ENCODE results near the gene SCAPER.
"Not testable (repeated sequence)": the region's sequence is repeated elsewhere in the genome, so short reads cannot be mapped to it uniquely, and the experiment has no call there.

The SCAPER gene

GRCh38 chr15:76502185-76502584 is 403.0 kb downstream of the SCAPER start:
- H3K9ac ChIP-seq (ENCODE audit: low read depth in 1 of 2, low read length in 2 of 2); H3K27me3 ChIP-seq (ENCODE audit: control insufficient read depth in 2 of 2, insufficient read depth in 2 of 2, low read length in 2 of 2); H3K36me3 ChIP-seq (ENCODE audit: control insufficient read depth in 2 of 2, insufficient read depth in 2 of 2, low read length in 2 of 2): not testable (repeated sequence)

GRCh38 chr15:76501726-76502125 is 403.4 kb downstream of the SCAPER start:
- Histone ChIP-seq H3K9ac (ENCODE audit: low read depth in 1 of 2, low read length in 2 of 2) (no peak overlapping the region), H3K36me3 (ENCODE audit: control insufficient read depth in 2 of 2, insufficient read depth in 2 of 2, low read length in 2 of 2) (peaks cover 0 to 3% of the 10 kb centered on the region in 2 donors), H3K4me3 (ENCODE audit: low read length in 2 of 2) (no peak overlapping the region), H3K9me3 (ENCODE audit: control insufficient read depth in 2 of 2, low read length in 2 of 2) (no peaks in the 10 kb centered on the region), H3K27ac (ENCODE audit: low read depth in 2 of 2, low read length in 2 of 2) (no peak overlapping the region), H3K4me1 (ENCODE audit: control insufficient read depth in 2 of 2, insufficient read depth in 2 of 2, low read length in 2 of 2) (no peaks in the 10 kb centered on the region), H3K27me3 (ENCODE audit: control insufficient read depth in 2 of 2, insufficient read depth in 2 of 2, low read length in 2 of 2) (no peaks in the 10 kb centered on the region)

More at GRCh38 chr15:76502185-76502584, 403.0 kb downstream of the SCAPER start:
- not testable (repeated sequence) for H3K4me3 ChIP-seq (ENCODE audit: low read length in 2 of 2); H3K27ac ChIP-seq (ENCODE audit: low read depth in 2 of 2, low read length in 2 of 2); H3K4me1 ChIP-seq (ENCODE audit: control insufficient read depth in 2 of 2, insufficient read depth in 2 of 2, low read length in 2 of 2); H3K9me3 ChIP-seq (ENCODE audit: control insufficient read depth in 2 of 2, low read length in 2 of 2)

GRCh38 chr15:76501011-76501410 is 404.1 kb downstream of the SCAPER start:
- no peaks in the 10 kb centered on the region for H3K4me1 ChIP-seq (ENCODE audit: control insufficient read depth in 2 of 2, insufficient read depth in 2 of 2, low read length in 2 of 2)
- no peak overlapping the region for H3K4me3 ChIP-seq (ENCODE audit: low read length in 2 of 2)
- H3K9me3 ChIP-seq (ENCODE audit: control insufficient read depth in 2 of 2, low read length in 2 of 2), result no peaks in the 10 kb centered on the region
- H3K9ac ChIP-seq (ENCODE audit: low read depth in 1 of 2, low read length in 2 of 2), result no peak overlapping the region
- H3K36me3 ChIP-seq (ENCODE audit: control insufficient read depth in 2 of 2, insufficient read depth in 2 of 2, low read length in 2 of 2), result peaks cover 0 to 3% of the 10 kb centered on the region in 2 donors
- H3K27ac ChIP-seq (ENCODE audit: low read depth in 2 of 2, low read length in 2 of 2), result no peak overlapping the region
- H3K27me3 ChIP-seq (ENCODE audit: control insufficient read depth in 2 of 2, insufficient read depth in 2 of 2, low read length in 2 of 2), result no peaks in the 10 kb centered on the region

- Histone ChIP-seq H3K9me3 (ENCODE audit: control insufficient read depth in 2 of 2, low read length in 2 of 2) (no peaks in the 10 kb centered on the region), H3K9ac (ENCODE audit: low read depth in 1 of 2, low read length in 2 of 2) (no peak overlapping the region), H3K27ac (ENCODE audit: low read depth in 2 of 2, low read length in 2 of 2) (no peak overlapping the region), H3K36me3 (ENCODE audit: control insufficient read depth in 2 of 2, insufficient read depth in 2 of 2, low read length in 2 of 2) (no peaks in the 10 kb centered on the region), H3K4me1 (ENCODE audit: control insufficient read depth in 2 of 2, insufficient read depth in 2 of 2, low read length in 2 of 2) (no peaks in the 10 kb centered on the region), H3K4me3 (ENCODE audit: low read length in 2 of 2) (no peak overlapping the region), H3K27me3 (ENCODE audit: control insufficient read depth in 2 of 2, insufficient read depth in 2 of 2, low read length in 2 of 2) (no peaks in the 10 kb centered on the region)
Measured at GRCh38 chr15:76495487-76495886, 409.7 kb downstream of the SCAPER start.

- Histone ChIP-seq H3K4me1 (ENCODE audit: control insufficient read depth in 2 of 2, insufficient read depth in 2 of 2, low read length in 2 of 2) (no peaks in the 10 kb centered on the region), H3K27me3 (ENCODE audit: control insufficient read depth in 2 of 2, insufficient read depth in 2 of 2, low read length in 2 of 2) (no peaks in the 10 kb centered on the region), H3K4me3 (ENCODE audit: low read length in 2 of 2) (no peak overlapping the region), H3K9ac (ENCODE audit: low read depth in 1 of 2, low read length in 2 of 2) (no peak overlapping the region), H3K27ac (ENCODE audit: low read depth in 2 of 2, low read length in 2 of 2) (no peak overlapping the region), H3K9me3 (ENCODE audit: control insufficient read depth in 2 of 2, low read length in 2 of 2) (no peaks in the 10 kb centered on the region), H3K36me3 (ENCODE audit: control insufficient read depth in 2 of 2, insufficient read depth in 2 of 2, low read length in 2 of 2) (no peaks in the 10 kb centered on the region)
Measured at GRCh38 chr15:76492538-76492937, 412.6 kb downstream of the SCAPER start.

GRCh38 chr15:76483752-76484151 is 421.4 kb downstream of the SCAPER start:
- Histone ChIP-seq H3K36me3 (ENCODE audit: control insufficient read depth in 2 of 2, insufficient read depth in 2 of 2, low read length in 2 of 2) (no peaks in the 10 kb centered on the region), H3K9me3 (ENCODE audit: control insufficient read depth in 2 of 2, low read length in 2 of 2) (no peaks in the 10 kb centered on the region), H3K9ac (ENCODE audit: low read depth in 1 of 2, low read length in 2 of 2) (no peak overlapping the region), H3K4me1 (ENCODE audit: control insufficient read depth in 2 of 2, insufficient read depth in 2 of 2, low read length in 2 of 2) (no peaks in the 10 kb centered on the region), H3K4me3 (ENCODE audit: low read length in 2 of 2) (no peak overlapping the region), H3K27ac (ENCODE audit: low read depth in 2 of 2, low read length in 2 of 2) (no peak overlapping the region), H3K27me3 (ENCODE audit: control insufficient read depth in 2 of 2, insufficient read depth in 2 of 2, low read length in 2 of 2) (no peaks in the 10 kb centered on the region)

- Histone ChIP-seq H3K36me3 (ENCODE audit: control insufficient read depth in 2 of 2, insufficient read depth in 2 of 2, low read length in 2 of 2) (no peaks in the 10 kb centered on the region), H3K4me1 (ENCODE audit: control insufficient read depth in 2 of 2, insufficient read depth in 2 of 2, low read length in 2 of 2) (no peaks in the 10 kb centered on the region), H3K27me3 (ENCODE audit: control insufficient read depth in 2 of 2, insufficient read depth in 2 of 2, low read length in 2 of 2) (no peaks in the 10 kb centered on the region), H3K9ac (ENCODE audit: low read depth in 1 of 2, low read length in 2 of 2) (no peak overlapping the region), H3K9me3 (ENCODE audit: control insufficient read depth in 2 of 2, low read length in 2 of 2) (no peaks in the 10 kb centered on the region), H3K27ac (ENCODE audit: low read depth in 2 of 2, low read length in 2 of 2) (no peak overlapping the region), H3K4me3 (ENCODE audit: low read length in 2 of 2) (no peak overlapping the region)
Measured at GRCh38 chr15:76483018-76483417, 422.1 kb downstream of the SCAPER start.

- Histone ChIP-seq H3K4me1 (ENCODE audit: control insufficient read depth in 2 of 2, insufficient read depth in 2 of 2, low read length in 2 of 2) (no peaks in the 10 kb centered on the region), H3K36me3 (ENCODE audit: control insufficient read depth in 2 of 2, insufficient read depth in 2 of 2, low read length in 2 of 2) (no peaks in the 10 kb centered on the region), H3K9ac (ENCODE audit: low read depth in 1 of 2, low read length in 2 of 2) (no peak overlapping the region), H3K9me3 (ENCODE audit: control insufficient read depth in 2 of 2, low read length in 2 of 2) (no peaks in the 10 kb centered on the region), H3K27me3 (ENCODE audit: control insufficient read depth in 2 of 2, insufficient read depth in 2 of 2, low read length in 2 of 2) (no peaks in the 10 kb centered on the region), H3K4me3 (ENCODE audit: low read length in 2 of 2) (no peak overlapping the region), H3K27ac (ENCODE audit: low read depth in 2 of 2, low read length in 2 of 2) (no peak overlapping the region)
Measured at GRCh38 chr15:76480267-76480666, 424.9 kb downstream of the SCAPER start.

- Histone ChIP-seq H3K27me3 (ENCODE audit: control insufficient read depth in 2 of 2, insufficient read depth in 2 of 2, low read length in 2 of 2) (no peaks in the 10 kb centered on the region), H3K9me3 (ENCODE audit: control insufficient read depth in 2 of 2, low read length in 2 of 2) (peaks cover 2 to 3% of the 10 kb centered on the region in 2 donors), H3K27ac (ENCODE audit: low read depth in 2 of 2, low read length in 2 of 2) (no peak overlapping the region), H3K36me3 (ENCODE audit: control insufficient read depth in 2 of 2, insufficient read depth in 2 of 2, low read length in 2 of 2) (peaks cover 3 to 7% of the 10 kb centered on the region in 2 donors), H3K9ac (ENCODE audit: low read depth in 1 of 2, low read length in 2 of 2) (no peak overlapping the region), H3K4me1 (ENCODE audit: control insufficient read depth in 2 of 2, insufficient read depth in 2 of 2, low read length in 2 of 2) (no peaks in the 10 kb centered on the region), H3K4me3 (ENCODE audit: low read length in 2 of 2) (no peak overlapping the region)
Measured at GRCh38 chr15:76470691-76471090, 434.4 kb downstream of the SCAPER start.

GRCh38 chr15:76468722-76469121 is 436.4 kb downstream of the SCAPER start:
- no peaks in the 10 kb centered on the region for H3K4me1 ChIP-seq (ENCODE audit: control insufficient read depth in 2 of 2, insufficient read depth in 2 of 2, low read length in 2 of 2)

GRCh38 chr15:76467136-76467535 is 438.0 kb downstream of the SCAPER start:
- Histone ChIP-seq H3K4me3 (ENCODE audit: low read length in 2 of 2) (no peak overlapping the region), H3K27ac (ENCODE audit: low read depth in 2 of 2, low read length in 2 of 2) (no peak overlapping the region), H3K4me1 (ENCODE audit: control insufficient read depth in 2 of 2, insufficient read depth in 2 of 2, low read length in 2 of 2) (no peaks in the 10 kb centered on the region), H3K9ac (ENCODE audit: low read depth in 1 of 2, low read length in 2 of 2) (no peak overlapping the region), H3K27me3 (ENCODE audit: control insufficient read depth in 2 of 2, insufficient read depth in 2 of 2, low read length in 2 of 2) (no peaks in the 10 kb centered on the region), H3K9me3 (ENCODE audit: control insufficient read depth in 2 of 2, low read length in 2 of 2) (peaks cover 2 to 3% of the 10 kb centered on the region in 2 donors), H3K36me3 (ENCODE audit: control insufficient read depth in 2 of 2, insufficient read depth in 2 of 2, low read length in 2 of 2) (peaks cover 3 to 7% of the 10 kb centered on the region in 2 donors)

More at GRCh38 chr15:76468722-76469121, 436.4 kb downstream of the SCAPER start:
- Histone ChIP-seq H3K27ac (ENCODE audit: low read depth in 2 of 2, low read length in 2 of 2) (no peak overlapping the region), H3K4me3 (ENCODE audit: low read length in 2 of 2) (no peak overlapping the region), H3K27me3 (ENCODE audit: control insufficient read depth in 2 of 2, insufficient read depth in 2 of 2, low read length in 2 of 2) (no peaks in the 10 kb centered on the region), H3K36me3 (ENCODE audit: control insufficient read depth in 2 of 2, insufficient read depth in 2 of 2, low read length in 2 of 2) (peaks cover 3 to 7% of the 10 kb centered on the region in 2 donors), H3K9me3 (ENCODE audit: control insufficient read depth in 2 of 2, low read length in 2 of 2) (peaks cover 2 to 3% of the 10 kb centered on the region in 2 donors), H3K9ac (ENCODE audit: low read depth in 1 of 2, low read length in 2 of 2) (no peak overlapping the region)
